Activated T-helper 2 cell treated with anti-CD3 and anti-CD28 coated beads, Interferon-gamma antibody, Interleukin-2, Interleukin-4, amounts not matched to agents 10 μg/mL and 5 μg/mL and 100 μg/mL, durations not matched to agents 14 hours and 24 hours and 36 hours (primary cell): ENCODE data around the gene SORCS2. TPM values are rescaled to one million over a fixed set of nuclear protein-coding genes. Genes with fewer than 3 reads are reported as not detected.

Experiments
- DNase-seq: peaks from one replicate; pipeline ENCODE4 v3.0.0; 2021; ENCODE audit warnings: low spot score
- H3K27ac Mint-ChIP-seq: one replicate; pipeline ENCODE4 v1.8.0; 2021; ENCODE audit warnings: mixed read lengths
- H3K27me3 Mint-ChIP-seq: one replicate; pipeline ENCODE4 v1.8.0; 2021; ENCODE audit warnings: low read depth, mixed read lengths
- H3K36me3 Mint-ChIP-seq: one replicate; pipeline ENCODE4 v1.8.0; 2021; ENCODE audit warnings: low read depth, mixed read lengths
- H3K4me1 Mint-ChIP-seq: one replicate; pipeline ENCODE4 v1.8.0; 2021; ENCODE audit warnings: low read depth, mixed read lengths
- H3K4me3 Mint-ChIP-seq: one replicate; pipeline ENCODE4 v1.8.0; 2021; ENCODE audit warnings: low read depth, mild to moderate bottlenecking, moderate library complexity, mixed read lengths
- H3K9me3 Mint-ChIP-seq: one replicate; pipeline ENCODE4 v1.8.0; 2021; ENCODE audit warnings: mixed read lengths
- intact Hi-C: fragments of 100-400 bp; cut with micrococcal nuclease; formaldehyde crosslinking; loops from one replicate; pipeline ENCODE4 v1.15.1; 2023
- total RNA-seq: library from RNA; stranded (reverse); gene quantifications from 2 replicates; pipeline ENCODE4 v1.2.3, GENCODE V29; 2022

SORCS2 gene
- total RNA-seq, 1 donor from 2014 or later: 0.02 TPM

DNA sequence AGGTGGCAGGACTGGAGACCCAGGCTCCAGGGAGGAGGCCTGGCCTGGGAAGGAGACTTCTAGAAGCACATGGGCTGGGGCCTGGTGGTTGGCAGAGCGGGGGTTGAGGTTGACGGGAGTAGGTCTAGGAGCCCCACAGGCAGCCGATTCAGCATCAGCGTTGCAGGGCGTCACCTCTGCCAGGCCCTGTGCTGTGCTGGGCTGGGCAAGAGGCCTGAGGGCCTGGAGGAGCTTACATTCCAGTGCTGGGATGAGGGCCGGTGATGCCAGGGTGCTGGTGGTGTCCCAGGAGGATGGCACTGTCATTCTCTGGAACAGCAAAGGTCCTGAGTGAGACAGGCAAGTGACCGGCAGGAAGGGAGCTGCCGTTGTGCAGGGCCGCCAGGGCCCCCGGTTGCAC lies 76.6 kb downstream of the SORCS2 start:
- Mint-ChIP-seq H3K36me3 (no peaks in the 10 kb centered on the region), H3K27me3 (no peaks in the 10 kb centered on the region)

GRCh38 chr4:7270121-7270520 lies 77.8 kb downstream of the SORCS2 start:
- Mint-ChIP-seq H3K27ac (no peak overlapping the region), H3K9me3 (no peaks in the 10 kb centered on the region), H3K36me3 (no peaks in the 10 kb centered on the region), H3K4me3 (no peak overlapping the region), H3K27me3 (no peaks in the 10 kb centered on the region), H3K4me1 (no peaks in the 10 kb centered on the region)
- DNase-seq: no peak
- intact Hi-C loops: no loop called here

More for the DNA sequence above, 76.6 kb downstream of the SORCS2 start:
- DNase-seq: no peak
- no peaks in the 10 kb centered on the region for H3K4me1 Mint-ChIP-seq
- no peaks in the 10 kb centered on the region for H3K9me3 Mint-ChIP-seq
- H3K27ac Mint-ChIP-seq: no peak overlapping the region
- intact Hi-C loops: no loop called here
- no peak overlapping the region for H3K4me3 Mint-ChIP-seq

DNA sequence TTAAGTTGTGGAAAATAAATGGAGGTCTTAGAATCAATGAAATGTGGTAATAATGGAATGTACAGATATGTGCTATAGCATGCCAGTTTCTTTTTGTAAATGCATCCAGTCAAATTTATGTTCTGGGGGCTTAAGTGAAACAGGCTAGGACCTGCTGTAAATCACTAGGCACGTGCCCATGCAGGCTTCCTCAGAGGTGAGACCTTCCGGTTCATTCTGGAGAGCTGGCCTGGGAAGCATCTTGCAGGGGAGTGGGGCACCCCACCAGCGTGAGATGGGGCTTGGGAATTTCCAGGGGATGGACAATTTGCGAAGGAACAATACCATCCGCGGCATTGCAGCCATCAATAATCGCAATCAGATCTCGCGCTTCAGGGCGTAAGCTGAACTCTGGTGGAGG lies 80.1 kb downstream of the SORCS2 start:
- intact Hi-C loops: no loop called here
- H3K4me1 Mint-ChIP-seq: no peaks in the 10 kb centered on the region
- no peak overlapping the region for H3K4me3 Mint-ChIP-seq
- DNase-seq: no peak
- no peaks in the 10 kb centered on the region for H3K36me3 Mint-ChIP-seq
- H3K27ac Mint-ChIP-seq: no peak overlapping the region
- H3K9me3 Mint-ChIP-seq: no peaks in the 10 kb centered on the region
- no peaks in the 10 kb centered on the region for H3K27me3 Mint-ChIP-seq

DNA sequence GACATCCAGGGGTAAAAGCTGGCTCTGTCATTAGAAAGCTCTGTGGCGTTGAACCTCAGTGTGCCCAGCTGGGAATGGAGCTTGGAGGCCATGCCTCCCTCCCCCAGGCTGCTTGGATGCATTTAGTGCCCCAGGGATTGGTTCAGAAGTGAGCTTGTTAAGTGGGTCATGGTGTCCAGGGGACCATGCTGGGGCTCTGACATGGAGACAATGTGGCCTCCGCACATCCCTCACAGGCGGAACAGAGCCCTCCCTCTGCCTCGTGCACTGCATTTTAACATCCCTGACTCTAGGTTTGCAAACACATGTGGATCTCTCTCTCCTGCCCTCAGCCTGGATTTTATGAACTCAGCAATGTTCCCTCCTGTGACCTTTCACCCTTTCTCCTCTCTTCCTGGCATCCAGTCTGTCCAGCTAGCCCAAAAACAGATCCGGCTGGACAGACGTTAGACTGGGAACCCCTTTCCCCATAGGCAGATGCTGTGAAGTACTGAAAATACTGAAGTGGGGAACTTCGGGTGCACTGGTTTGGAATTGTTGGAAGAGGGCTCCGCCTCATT lies 81.5 kb downstream of the SORCS2 start:
- no peak for DNase-seq
- H3K4me3 Mint-ChIP-seq: no peak overlapping the region
- H3K27me3 Mint-ChIP-seq: no peaks in the 10 kb centered on the region
- no peaks in the 10 kb centered on the region for H3K4me1 Mint-ChIP-seq
- intact Hi-C loops: no loop called here
- no peaks in the 10 kb centered on the region for H3K9me3 Mint-ChIP-seq
- H3K36me3 Mint-ChIP-seq: no peaks in the 10 kb centered on the region
- H3K27ac Mint-ChIP-seq: no peak overlapping the region

DNA sequence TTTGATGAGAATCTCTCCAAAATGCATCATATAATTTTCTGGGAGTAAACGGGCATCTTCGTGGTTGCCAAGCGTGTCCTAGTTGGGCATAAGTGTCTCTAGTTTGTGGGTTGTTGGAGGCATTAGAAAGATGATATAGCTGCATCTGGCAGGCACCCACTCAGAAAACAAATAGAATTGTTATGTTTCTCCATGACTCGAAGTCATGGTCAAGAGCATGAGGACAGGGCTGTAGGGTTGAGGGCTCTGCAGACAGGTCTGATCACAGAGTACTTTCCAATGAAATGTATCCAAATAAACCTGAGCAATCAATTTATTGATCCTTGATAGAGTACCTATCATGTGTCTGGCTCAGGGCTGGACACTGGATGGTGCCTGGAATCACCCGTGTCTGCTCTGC lies 82.7 kb downstream of the SORCS2 start:
- no peaks in the 10 kb centered on the region for H3K4me1 Mint-ChIP-seq
- H3K27me3 Mint-ChIP-seq: no peaks in the 10 kb centered on the region
- no peaks in the 10 kb centered on the region for H3K36me3 Mint-ChIP-seq
- H3K9me3 Mint-ChIP-seq: no peaks in the 10 kb centered on the region
- no peak for DNase-seq
- intact Hi-C loops: no loop called here
- no peak overlapping the region for H3K27ac Mint-ChIP-seq
- H3K4me3 Mint-ChIP-seq: no peak overlapping the region

DNA sequence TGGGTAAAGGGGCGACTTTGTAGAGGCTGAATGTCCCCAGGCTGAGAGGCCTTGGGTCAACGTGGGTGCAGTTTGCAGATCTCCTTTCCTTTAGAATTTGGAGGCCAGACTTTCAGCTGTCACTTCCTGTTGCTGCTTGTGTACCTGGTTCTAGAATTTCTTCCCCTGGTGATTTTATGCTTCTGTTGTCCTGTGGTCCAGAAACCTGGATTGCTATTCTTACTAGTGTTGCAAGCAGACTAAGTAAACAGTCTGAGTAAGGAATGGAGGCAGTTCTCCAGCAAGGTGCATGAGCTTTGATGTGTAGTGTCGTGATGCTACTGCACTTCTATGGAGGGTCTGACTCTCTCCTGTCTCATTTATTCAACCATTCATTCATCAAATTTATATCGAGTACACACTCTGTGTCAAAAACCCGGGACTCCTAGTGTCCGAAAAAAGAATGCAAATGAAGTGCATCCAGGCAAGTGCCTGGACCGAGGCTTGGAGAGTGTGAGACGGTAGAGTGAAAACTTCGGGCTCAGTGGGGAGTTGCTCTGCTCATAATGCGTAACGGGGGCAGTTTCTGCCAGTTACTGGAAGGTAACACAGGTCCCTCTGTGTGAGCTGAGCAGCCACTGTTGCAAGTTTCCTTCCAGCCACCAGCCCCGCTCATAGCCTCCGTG lies 83.3 kb downstream of the SORCS2 start:
- Mint-ChIP-seq H3K4me3 (no peak overlapping the region), H3K9me3 (no peaks in the 10 kb centered on the region), H3K27me3 (no peaks in the 10 kb centered on the region), H3K4me1 (no peaks in the 10 kb centered on the region), H3K36me3 (no peaks in the 10 kb centered on the region), H3K27ac (no peak overlapping the region)
- intact Hi-C loops: no loop called here
- DNase-seq: no peak

DNA sequence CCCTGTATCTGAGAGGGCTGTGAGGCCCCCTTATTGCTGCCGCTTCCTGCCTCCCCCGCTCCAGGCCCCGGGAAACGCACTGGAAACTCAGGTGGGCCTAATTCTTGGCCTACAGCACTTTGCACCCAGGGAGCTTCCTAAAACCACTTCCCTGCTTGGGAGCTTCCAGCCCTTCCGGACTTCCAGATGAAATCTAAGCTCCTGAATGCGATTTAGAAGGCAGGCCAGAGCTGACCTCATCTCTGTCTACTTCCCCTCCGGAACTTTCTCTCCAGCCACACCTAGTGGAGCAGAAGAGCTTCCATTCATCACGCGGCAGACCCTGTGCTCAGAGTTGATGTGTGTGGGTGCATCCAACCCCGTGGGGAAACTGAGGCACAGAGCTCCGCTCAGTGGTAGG lies 84.2 kb downstream of the SORCS2 start:
- H3K27ac Mint-ChIP-seq: no peak overlapping the region
- no peak overlapping the region for H3K4me3 Mint-ChIP-seq
- H3K4me1 Mint-ChIP-seq: no peaks in the 10 kb centered on the region
- no peak for DNase-seq
- intact Hi-C loops: no loop called here
- H3K27me3 Mint-ChIP-seq: no peaks in the 10 kb centered on the region
- H3K36me3 Mint-ChIP-seq: no peaks in the 10 kb centered on the region
- no peaks in the 10 kb centered on the region for H3K9me3 Mint-ChIP-seq

GRCh38 chr4:7278071-7278765 lies 85.9 kb downstream of the SORCS2 start:
- H3K4me1 Mint-ChIP-seq: no peaks in the 10 kb centered on the region
- DNase-seq: no peak
- no peak overlapping the region for H3K27ac Mint-ChIP-seq
- intact Hi-C loops: no loop called here
- H3K9me3 Mint-ChIP-seq: no peaks in the 10 kb centered on the region
- no peaks in the 10 kb centered on the region for H3K27me3 Mint-ChIP-seq
- no peaks in the 10 kb centered on the region for H3K36me3 Mint-ChIP-seq
- no peak overlapping the region for H3K4me3 Mint-ChIP-seq

- Mint-ChIP-seq H3K27me3 (no peaks in the 10 kb centered on the region), H3K36me3 (no peaks in the 10 kb centered on the region), H3K9me3 (no peaks in the 10 kb centered on the region), H3K4me3 (no peak overlapping the region), H3K4me1 (no peaks in the 10 kb centered on the region), H3K27ac (no peak overlapping the region)
- intact Hi-C loops: no loop called here
- DNase-seq: no peak
These were observed 86.6 kb downstream of the SORCS2 start for GRCh38 chr4:7278981-7279380.

GRCh38 chr4:7279902-7280301 lies 87.6 kb downstream of the SORCS2 start:
- Mint-ChIP-seq H3K4me3 (no peak overlapping the region), H3K9me3 (no peaks in the 10 kb centered on the region), H3K36me3 (no peaks in the 10 kb centered on the region), H3K27me3 (no peaks in the 10 kb centered on the region), H3K27ac (no peak overlapping the region), H3K4me1 (no peaks in the 10 kb centered on the region)
- no peak for DNase-seq
- intact Hi-C loops: no loop called here

GRCh38 chr4:7280926-7281690 lies 88.8 kb downstream of the SORCS2 start:
- H3K9me3 Mint-ChIP-seq: no peaks in the 10 kb centered on the region
- no peaks in the 10 kb centered on the region for H3K4me1 Mint-ChIP-seq
- DNase-seq: no peak
- no peak overlapping the region for H3K27ac Mint-ChIP-seq
- H3K27me3 Mint-ChIP-seq: no peaks in the 10 kb centered on the region
- H3K4me3 Mint-ChIP-seq: no peak overlapping the region
- intact Hi-C loops: no loop called here
- H3K36me3 Mint-ChIP-seq: no peaks in the 10 kb centered on the region

DNA sequence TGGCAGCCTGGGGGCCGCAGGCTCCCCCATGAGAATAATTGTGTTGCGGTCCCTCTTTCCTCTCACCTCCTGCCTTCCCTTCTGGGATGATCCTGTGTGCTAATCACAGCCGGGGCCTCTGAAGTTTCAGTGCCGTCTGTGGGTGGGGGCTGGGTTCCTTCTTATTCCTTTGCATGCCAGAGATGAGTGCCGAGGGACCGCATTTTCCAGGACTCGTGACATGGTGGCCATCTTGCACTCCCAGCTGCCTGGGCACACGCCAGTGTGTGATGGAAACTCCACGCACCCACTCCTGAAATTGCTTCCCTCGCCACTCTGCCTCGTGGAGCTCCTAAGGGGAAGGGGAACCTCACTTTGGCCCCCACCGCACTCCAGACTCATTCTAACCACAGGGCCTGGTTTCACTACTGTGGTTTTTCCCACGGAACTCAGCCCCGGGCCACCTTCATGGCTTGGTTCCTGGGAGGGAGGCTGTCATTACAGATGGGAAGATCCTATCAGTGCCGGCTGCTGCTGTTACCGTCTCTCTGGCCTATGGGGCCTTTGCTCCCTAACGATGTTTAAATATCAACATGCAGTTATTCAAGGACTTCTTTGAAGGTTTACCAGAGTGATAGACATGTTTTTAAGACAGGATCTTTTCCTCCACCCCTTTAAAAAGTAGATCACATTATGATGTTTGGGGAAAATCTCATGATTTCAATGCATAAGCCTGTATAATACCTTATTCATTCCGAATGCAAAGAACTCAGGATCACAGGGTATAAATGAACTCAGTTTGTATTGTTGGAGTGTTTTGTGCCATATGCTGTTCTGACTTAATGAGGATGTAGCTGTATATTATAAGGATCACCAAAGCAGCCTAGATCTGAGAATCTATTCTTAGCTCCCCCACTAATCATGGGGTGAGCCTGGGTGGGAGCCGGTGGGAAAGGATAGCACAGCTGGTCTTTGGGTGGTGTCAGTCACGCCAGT lies 89.6 kb downstream of the SORCS2 start:
- H3K36me3 Mint-ChIP-seq: no peaks in the 10 kb centered on the region
- no peaks in the 10 kb centered on the region for H3K9me3 Mint-ChIP-seq
- DNase-seq: no peak
- H3K27ac Mint-ChIP-seq: no peak overlapping the region
- intact Hi-C loops: no loop called here
- H3K27me3 Mint-ChIP-seq: no peaks in the 10 kb centered on the region
- H3K4me3 Mint-ChIP-seq: no peak overlapping the region
- H3K4me1 Mint-ChIP-seq: no peaks in the 10 kb centered on the region
